Tibial nerve (tissue), 4 donors: ENCODE data around the gene RBM47.

Source experiments
- EP300 ChIP-seq, 2 donors: sonication (generic); formaldehyde crosslinking; IDR thresholded peaks; one replicate each; pipeline ENCODE4 v1.6.1; 2017; ENCODE audit warnings: antibody characterized with exemption in 2 of 2, mild to moderate bottlenecking in 1 of 2
- POLR2A ChIP-seq, 2 donors: fragments of 450-650 bp; IDR thresholded peaks; one replicate each; pipeline ENCODE4 v1.6.1; 2017; ENCODE audit warnings: antibody characterized with exemption in 2 of 2, mild to moderate bottlenecking in 2 of 2, moderate library complexity in 2 of 2
- TF ChIP-seq, protein P1 (sequence below), 5 experiments: fragments of 200-600 bp in 3 of 5; fragments of 450-650 bp in 2 of 5; sonication (generic) in 3 of 5; IDR thresholded peaks; one replicate each; pipeline ENCODE4 v1.5.1; 2016 to 2019; ENCODE audit warnings: antibody characterized with exemption in 5 of 5, mild to moderate bottlenecking in 3 of 5, moderate library complexity in 2 of 5

DNA sequence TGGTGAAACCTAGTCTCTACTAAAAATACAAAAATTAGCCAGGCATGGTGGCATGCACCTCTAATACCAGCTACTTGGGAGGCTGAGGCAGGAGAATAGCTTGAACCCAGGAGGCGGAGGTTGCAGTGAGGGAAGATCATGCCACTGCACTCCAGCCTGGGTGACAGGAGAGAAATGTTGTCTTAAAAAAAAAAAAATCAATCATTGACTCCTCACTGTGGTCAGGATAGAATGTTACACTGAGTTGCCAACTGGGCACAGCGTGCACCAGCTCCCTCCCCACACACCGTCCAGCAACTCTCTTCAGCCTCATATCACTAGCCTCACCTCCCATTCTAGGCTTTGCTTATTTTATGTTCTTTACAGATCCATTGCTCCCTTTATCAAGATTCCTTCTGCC, 215.0 kb downstream of the RBM47 start:
- TF ChIP-seq, protein P1, sequence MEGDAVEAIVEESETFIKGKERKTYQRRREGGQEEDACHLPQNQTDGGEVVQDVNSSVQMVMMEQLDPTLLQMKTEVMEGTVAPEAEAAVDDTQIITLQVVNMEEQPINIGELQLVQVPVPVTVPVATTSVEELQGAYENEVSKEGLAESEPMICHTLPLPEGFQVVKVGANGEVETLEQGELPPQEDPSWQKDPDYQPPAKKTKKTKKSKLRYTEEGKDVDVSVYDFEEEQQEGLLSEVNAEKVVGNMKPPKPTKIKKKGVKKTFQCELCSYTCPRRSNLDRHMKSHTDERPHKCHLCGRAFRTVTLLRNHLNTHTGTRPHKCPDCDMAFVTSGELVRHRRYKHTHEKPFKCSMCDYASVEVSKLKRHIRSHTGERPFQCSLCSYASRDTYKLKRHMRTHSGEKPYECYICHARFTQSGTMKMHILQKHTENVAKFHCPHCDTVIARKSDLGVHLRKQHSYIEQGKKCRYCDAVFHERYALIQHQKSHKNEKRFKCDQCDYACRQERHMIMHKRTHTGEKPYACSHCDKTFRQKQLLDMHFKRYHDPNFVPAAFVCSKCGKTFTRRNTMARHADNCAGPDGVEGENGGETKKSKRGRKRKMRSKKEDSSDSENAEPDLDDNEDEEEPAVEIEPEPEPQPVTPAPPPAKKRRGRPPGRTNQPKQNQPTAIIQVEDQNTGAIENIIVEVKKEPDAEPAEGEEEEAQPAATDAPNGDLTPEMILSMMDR (IDR thresholded peaks at IDR 0.05): no peak
- no peak for TF ChIP-seq POLR2A (IDR thresholded peaks at IDR 0.05)
- TF ChIP-seq EP300 (IDR thresholded peaks at IDR 0.05): no peak
